ENCODE results near the gene YBEY.

DNA sequence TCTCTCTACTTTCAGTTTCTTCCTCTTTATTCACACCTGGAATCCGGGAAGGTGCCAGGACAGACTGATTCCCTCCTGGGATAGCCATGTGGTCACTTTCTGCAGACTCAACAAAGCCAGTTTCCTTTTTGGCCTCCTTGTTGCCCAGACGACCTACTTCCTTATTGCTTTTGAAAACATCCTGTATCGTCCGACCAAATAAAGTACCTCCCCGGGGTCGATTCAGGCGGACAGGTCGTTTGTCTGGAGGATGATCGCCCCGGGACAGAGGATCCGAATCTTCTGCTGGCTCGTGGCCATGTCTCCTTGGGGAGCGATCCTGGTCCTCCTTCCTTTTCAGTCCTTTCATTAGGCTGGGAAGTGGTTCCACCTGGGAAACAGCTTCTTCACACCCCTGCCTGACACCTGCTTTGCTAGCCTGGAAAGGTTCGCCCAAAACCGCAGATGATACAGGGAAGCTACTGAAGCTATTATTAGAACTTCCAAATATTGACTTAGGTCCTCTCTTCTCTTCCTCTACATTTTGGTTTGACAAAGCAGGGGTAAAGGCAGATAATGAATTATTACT lies 2.0 kb upstream of the YBEY start:
- TF ChIP-seq, protein P1, sequence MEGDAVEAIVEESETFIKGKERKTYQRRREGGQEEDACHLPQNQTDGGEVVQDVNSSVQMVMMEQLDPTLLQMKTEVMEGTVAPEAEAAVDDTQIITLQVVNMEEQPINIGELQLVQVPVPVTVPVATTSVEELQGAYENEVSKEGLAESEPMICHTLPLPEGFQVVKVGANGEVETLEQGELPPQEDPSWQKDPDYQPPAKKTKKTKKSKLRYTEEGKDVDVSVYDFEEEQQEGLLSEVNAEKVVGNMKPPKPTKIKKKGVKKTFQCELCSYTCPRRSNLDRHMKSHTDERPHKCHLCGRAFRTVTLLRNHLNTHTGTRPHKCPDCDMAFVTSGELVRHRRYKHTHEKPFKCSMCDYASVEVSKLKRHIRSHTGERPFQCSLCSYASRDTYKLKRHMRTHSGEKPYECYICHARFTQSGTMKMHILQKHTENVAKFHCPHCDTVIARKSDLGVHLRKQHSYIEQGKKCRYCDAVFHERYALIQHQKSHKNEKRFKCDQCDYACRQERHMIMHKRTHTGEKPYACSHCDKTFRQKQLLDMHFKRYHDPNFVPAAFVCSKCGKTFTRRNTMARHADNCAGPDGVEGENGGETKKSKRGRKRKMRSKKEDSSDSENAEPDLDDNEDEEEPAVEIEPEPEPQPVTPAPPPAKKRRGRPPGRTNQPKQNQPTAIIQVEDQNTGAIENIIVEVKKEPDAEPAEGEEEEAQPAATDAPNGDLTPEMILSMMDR (conservative IDR thresholded peaks at IDR 0.05 in 1 of 2, IDR thresholded peaks at IDR 0.05 in 1 of 2; ENCODE audit: extremely low read depth in 1 of 2, insufficient read depth in 1 of 2, low read depth in 1 of 2, low read length in 2 of 2) = no peak
- TF ChIP-seq EZH2 (IDR thresholded peaks at IDR 0.05; ENCODE audit: borderline replicate concordance, low read length) = no peak
